Left ventricle myocardium inferior (tissue), 1 donor: ENCODE measurements around the gene XPNPEP2. TPM values are rescaled to one million over a fixed set of nuclear protein-coding genes. Genes with fewer than 3 reads are reported as not detected.

Source experiments
- DNase-seq: peaks from one replicate; pipeline ENCODE4 v3.0.0-alpha.2; 2020
- H3K27ac ChIP-seq: fragments of 200-600 bp; replicated peaks from 2 replicates; pipeline ENCODE4 v1.8.0; 2021
- H3K27me3 ChIP-seq: fragments of 200-600 bp; 2 replicates; pipeline ENCODE4 v1.8.0; 2021; ENCODE audit warnings: low read depth
- H3K36me3 ChIP-seq: fragments of 200-600 bp; 2 replicates; pipeline ENCODE4 v1.8.0; 2021
- H3K4me1 ChIP-seq: fragments of 200-600 bp; 2 replicates; pipeline ENCODE4 v1.8.0; 2021
- H3K4me3 ChIP-seq: fragments of 200-600 bp; 2 replicates; pipeline ENCODE4 v1.8.0; 2021; ENCODE audit warnings: mild to moderate bottlenecking, moderate library complexity
- H3K9me3 ChIP-seq: fragments of 200-600 bp; replicated peaks from 2 replicates; pipeline ENCODE4 v1.8.0; 2021
- intact Hi-C: fragments of 100-400 bp; cut with micrococcal nuclease; formaldehyde crosslinking; loops from one replicate; pipeline ENCODE4 v1.11.0; 2022
- total RNA-seq: library from RNA; stranded (reverse); fragmentation: NEBNext Ultra II Directional; extraction: Animal tissue kit (Norgen Biotek cat#: 25700); gene quantifications from one replicate; pipeline ENCODE4 v1.2.1, GENCODE V29; 2021
- TF ChIP-seq, protein P1 (sequence below): fragments of 200-600 bp; IDR thresholded peaks from 2 replicates; pipeline ENCODE4 v1.8.0; 2021; ENCODE audit warnings: antibody characterized with exemption, mild to moderate bottlenecking, borderline replicate concordance
- donor health status: DM: no; HTN: yes; CAD: no; lungs with severe emphysema.

Gene XPNPEP2
- total RNA-seq, 1 donor from 2014 or later, result 1.3 TPM

DNA sequence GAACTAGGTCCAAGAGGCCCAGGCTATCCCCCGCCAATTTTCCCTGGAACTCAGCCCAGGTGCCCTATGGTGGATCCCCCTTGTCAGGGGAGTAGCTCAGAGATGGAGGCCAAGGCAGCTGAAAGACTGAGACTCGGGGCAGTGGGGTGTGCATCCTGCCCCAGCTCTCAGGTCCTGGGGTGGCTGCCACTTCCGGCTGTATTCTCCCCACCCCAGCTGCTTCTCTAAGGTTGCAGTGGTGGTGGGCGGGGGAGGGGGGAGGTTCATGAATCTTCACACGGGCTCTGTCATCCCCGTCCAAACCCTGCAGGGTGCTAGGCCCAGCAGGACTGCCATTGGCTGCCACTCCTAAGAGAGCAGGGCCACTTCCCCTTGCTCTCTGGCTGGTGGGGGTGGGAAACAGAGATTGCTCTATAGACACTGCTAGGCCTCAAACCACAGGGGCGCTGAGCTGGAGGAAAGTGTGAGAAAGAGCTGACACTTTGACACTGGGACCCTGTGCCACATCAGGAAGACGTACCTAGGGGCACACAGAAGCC, 42.4 kb downstream of the XPNPEP2 start:
- H3K4me1 ChIP-seq, result no peaks in the 10 kb centered on the region
- H3K27ac ChIP-seq, result no peak overlapping the region
- no peak for DNase-seq
- intact Hi-C loops, result no loop called here
- no peaks in the 10 kb centered on the region for H3K9me3 ChIP-seq
- H3K4me3 ChIP-seq, result peak overlapping the region; percentile 6
- H3K36me3 ChIP-seq, result no peaks in the 10 kb centered on the region
- no peaks in the 10 kb centered on the region for H3K27me3 ChIP-seq
- TF ChIP-seq, protein P1, sequence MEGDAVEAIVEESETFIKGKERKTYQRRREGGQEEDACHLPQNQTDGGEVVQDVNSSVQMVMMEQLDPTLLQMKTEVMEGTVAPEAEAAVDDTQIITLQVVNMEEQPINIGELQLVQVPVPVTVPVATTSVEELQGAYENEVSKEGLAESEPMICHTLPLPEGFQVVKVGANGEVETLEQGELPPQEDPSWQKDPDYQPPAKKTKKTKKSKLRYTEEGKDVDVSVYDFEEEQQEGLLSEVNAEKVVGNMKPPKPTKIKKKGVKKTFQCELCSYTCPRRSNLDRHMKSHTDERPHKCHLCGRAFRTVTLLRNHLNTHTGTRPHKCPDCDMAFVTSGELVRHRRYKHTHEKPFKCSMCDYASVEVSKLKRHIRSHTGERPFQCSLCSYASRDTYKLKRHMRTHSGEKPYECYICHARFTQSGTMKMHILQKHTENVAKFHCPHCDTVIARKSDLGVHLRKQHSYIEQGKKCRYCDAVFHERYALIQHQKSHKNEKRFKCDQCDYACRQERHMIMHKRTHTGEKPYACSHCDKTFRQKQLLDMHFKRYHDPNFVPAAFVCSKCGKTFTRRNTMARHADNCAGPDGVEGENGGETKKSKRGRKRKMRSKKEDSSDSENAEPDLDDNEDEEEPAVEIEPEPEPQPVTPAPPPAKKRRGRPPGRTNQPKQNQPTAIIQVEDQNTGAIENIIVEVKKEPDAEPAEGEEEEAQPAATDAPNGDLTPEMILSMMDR, result no peak

DNA sequence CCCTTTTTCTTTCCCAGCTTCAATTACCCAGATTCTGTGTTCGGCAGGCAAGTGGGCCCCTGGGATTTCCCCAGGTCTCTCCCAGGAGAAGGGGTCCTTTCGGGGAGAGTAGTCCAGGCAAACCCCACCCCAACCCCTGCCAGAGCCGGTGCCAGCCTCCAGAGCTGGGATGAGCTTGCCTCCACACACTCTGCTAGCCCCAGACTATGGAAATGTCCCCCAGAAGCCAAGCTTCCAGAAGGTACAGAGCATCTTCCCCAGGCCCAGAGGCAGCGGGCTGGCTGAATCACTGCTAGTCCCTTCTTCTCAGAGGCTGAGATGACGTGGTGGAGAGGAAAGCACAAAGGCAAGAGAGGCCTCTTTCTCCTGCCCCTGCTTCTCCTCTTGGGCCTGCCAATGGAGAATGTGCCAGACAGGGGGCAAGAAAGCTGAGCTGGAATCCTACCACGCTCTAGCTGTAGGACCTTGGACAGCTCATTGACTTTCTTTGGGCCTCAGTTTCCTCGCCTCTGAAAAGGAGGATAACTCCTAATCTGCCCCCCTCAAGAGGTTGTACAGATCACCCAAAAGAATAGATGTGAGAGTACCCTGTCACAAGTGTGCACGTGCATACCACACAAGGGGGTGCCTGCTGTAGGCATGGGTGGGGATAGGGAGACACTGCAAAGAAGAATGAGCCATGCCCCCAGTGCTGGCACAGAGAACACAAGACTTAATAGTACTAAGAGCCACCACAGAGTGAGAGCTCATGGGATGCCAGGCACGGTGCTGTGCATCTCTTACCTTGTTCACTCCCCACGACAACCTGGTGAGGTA, 43.1 kb downstream of the XPNPEP2 start:
- Histone ChIP-seq H3K36me3 (no peaks in the 10 kb centered on the region), H3K27ac (no peak overlapping the region), H3K27me3 (no peaks in the 10 kb centered on the region), H3K4me1 (no peaks in the 10 kb centered on the region), H3K9me3 (no peaks in the 10 kb centered on the region), H3K4me3 (no peak overlapping the region)
- intact Hi-C loops, result no loop called here
- TF ChIP-seq, protein P1, result no peak
- DNase-seq, result no peak

DNA sequence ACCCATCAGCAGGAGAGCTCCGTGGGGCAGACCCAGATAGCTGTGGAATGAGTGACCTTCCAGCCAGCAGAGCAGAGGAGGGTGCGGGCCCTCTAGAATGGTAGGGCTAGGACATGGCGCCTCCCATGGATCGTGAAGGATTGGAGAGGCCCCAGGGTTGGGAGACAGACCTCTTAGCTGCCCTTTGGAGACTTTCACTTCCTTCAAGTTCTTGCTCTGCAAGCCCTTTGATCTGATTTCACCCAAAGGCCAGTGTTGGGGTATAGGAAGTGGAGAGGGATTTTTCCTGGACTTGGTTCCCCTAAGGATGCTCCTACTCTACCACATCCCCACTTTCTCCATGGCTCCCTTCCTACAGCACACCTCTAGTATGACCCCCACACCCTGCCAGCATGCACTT, 43.9 kb downstream of the XPNPEP2 start:
- no peak for DNase-seq
- no peaks in the 10 kb centered on the region for H3K9me3 ChIP-seq
- no peaks in the 10 kb centered on the region for H3K27me3 ChIP-seq
- intact Hi-C loops, result no loop called here
- H3K4me3 ChIP-seq, result no peak overlapping the region
- TF ChIP-seq, protein P1, result no peak
- no peak overlapping the region for H3K27ac ChIP-seq
- H3K36me3 ChIP-seq, result no peaks in the 10 kb centered on the region
- H3K4me1 ChIP-seq, result no peaks in the 10 kb centered on the region

- TF ChIP-seq, protein P1, result no peak
- Histone ChIP-seq H3K27me3 (no peaks in the 10 kb centered on the region), H3K9me3 (no peaks in the 10 kb centered on the region), H3K4me3 (no peak overlapping the region), H3K4me1 (no peaks in the 10 kb centered on the region), H3K27ac (no peak overlapping the region), H3K36me3 (no peaks in the 10 kb centered on the region)
- no peak for DNase-seq
- intact Hi-C loops, result no loop called here
Measured at GRCh38 chrX:129783291-129783713, 44.5 kb downstream of the XPNPEP2 start.

DNA sequence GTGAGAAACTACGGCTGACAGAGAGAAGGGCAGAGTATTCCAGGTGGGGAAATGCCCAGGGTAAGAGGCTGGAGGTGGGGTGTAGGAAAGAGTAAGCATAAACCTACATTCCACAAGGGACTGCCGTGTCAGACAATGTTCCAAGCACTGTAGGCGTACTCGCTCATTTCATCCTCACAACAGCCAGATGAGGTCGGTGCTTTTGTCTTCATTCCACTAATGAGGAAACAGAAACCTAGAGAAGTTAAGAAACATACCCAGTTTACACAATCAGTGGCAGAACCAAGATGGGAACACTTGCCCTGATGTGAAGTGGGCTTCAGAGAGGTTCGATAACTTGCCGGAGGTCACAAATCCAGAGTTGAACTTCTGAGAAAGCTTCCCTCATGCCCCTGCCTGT, 45.6 kb downstream of the XPNPEP2 start:
- no peak for DNase-seq
- no peak overlapping the region for H3K4me3 ChIP-seq

More for the DNA sequence above, 45.6 kb downstream of the XPNPEP2 start:
- intact Hi-C loops, result no loop called here
- TF ChIP-seq, protein P1, result no peak
- Histone ChIP-seq H3K9me3 (no peaks in the 10 kb centered on the region), H3K27me3 (no peaks in the 10 kb centered on the region), H3K36me3 (no peaks in the 10 kb centered on the region), H3K4me1 (no peaks in the 10 kb centered on the region), H3K27ac (no peak overlapping the region)
